SH-SY5Y (cell line): ENCODE results near the gene RAD23B.

Experiments used
- GATA2 ChIP-seq: IDR thresholded peaks from 2 replicates; pipeline ENCODE4 v1.6.1; 2011; ENCODE audit warnings: mild to moderate bottlenecking, low read depth, low read length
- GATA3 ChIP-seq: IDR thresholded peaks from 2 replicates; pipeline ENCODE4 v1.6.1; 2011; ENCODE audit warnings: low read depth, mild to moderate bottlenecking, low read length, moderate library complexity

DNA sequence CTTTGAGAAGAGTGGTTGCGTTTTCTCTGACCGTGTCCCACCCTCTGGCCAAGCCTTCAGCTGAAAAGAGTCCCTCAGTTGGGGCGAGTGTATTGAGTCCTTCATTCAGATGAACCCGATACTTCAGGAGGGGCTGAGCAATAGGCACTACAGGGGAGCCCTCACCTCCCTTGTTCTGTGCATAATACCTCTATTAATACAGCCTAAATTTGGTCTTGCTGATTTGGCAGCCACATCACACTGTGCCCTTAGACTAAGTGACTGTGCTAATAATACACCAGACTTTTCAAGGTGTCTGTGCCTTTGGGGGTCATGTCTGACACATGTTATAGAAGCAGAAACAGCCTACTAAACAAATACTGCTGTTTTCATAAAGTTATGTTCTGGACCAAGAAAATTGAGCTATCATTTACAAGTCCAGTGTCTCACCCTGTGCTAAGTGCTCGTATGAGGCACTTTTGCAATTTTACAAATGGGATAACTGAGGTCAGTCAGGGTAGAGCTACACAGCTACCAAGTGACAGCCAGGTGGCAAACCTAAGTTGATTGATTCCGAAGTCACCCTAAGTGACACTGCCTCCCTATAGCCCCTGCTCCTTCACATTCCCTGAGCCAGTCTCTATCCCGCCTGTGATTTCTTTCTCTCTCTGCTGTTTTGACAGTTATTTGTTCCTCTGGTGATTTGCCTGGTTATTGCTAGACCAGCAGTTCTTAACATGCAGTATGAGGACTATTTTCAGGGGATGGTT, 56.0 kb downstream of the RAD23B start:
- no peak for TF ChIP-seq GATA2
- no peak for TF ChIP-seq GATA3
